HCT116 (cell line): Measurements from ENCODE around the gene DENND10.

Source experiments
- CEBPB ChIP-seq: IDR thresholded peaks from 2 replicates; pipeline ENCODE4 v1.6.1; 2012; ENCODE audit warnings: low read depth
- CTCF ChIP-seq, 3 experiments: fragments of 200-600 bp in 1 of 3; sonication (generic) in 1 of 3; IDR thresholded peaks in 2 of 3; conservative IDR thresholded peaks in 1 of 3; 2 replicates each; pipeline ENCODE4 v1.5.1; 2012 to 2017; ENCODE audit warnings: low read depth in 2 of 3, low read length in 2 of 3, antibody characterized with exemption in 1 of 3, borderline replicate concordance in 1 of 3, control low read depth in 1 of 3, mild to moderate bottlenecking in 1 of 3, mixed read lengths in 1 of 3, mixed run types in 1 of 3, moderate library complexity in 1 of 3; ENCODE audit not compliant: insufficient read depth in 1 of 3
- EZH2 ChIP-seq: fragments of 200-600 bp; sonication (generic); IDR thresholded peaks from 2 replicates; pipeline ENCODE4 v1.6.1; 2017; ENCODE audit warnings: antibody characterized with exemption, mixed run types
- EZH2phosphoT487 ChIP-seq: fragments of 200-600 bp; IDR thresholded peaks from 2 replicates; pipeline ENCODE4 v1.6.1; 2018; ENCODE audit warnings: antibody characterized with exemption, borderline replicate concordance
- JUND ChIP-seq: IDR thresholded peaks from 2 replicates; pipeline ENCODE4 v1.6.1; 2012
- POLR2A ChIP-seq: IDR thresholded peaks from 2 replicates; pipeline ENCODE4 v1.7.0; 2011; ENCODE audit warnings: borderline replicate concordance; ENCODE audit not compliant: insufficient read depth, insufficient read length; ENCODE audit errors: extremely low read depth
- POLR2AphosphoS5 ChIP-seq: IDR thresholded peaks from 2 replicates; pipeline ENCODE4 v1.6.1; 2011; ENCODE audit warnings: mild to moderate bottlenecking, low read depth, low read length, moderate library complexity
- RAD21 ChIP-seq: IDR thresholded peaks from 2 replicates; pipeline ENCODE4 v1.6.1; 2012; ENCODE audit warnings: low read depth, mild to moderate bottlenecking
- SIN3A ChIP-seq: IDR thresholded peaks from 2 replicates; pipeline ENCODE4 v1.6.1; 2012; ENCODE audit warnings: low read depth
- SRF ChIP-seq: IDR thresholded peaks from 2 replicates; pipeline ENCODE4 v1.6.1; 2012; ENCODE audit warnings: low read depth
- TCF7L2 ChIP-seq: IDR thresholded peaks from 2 replicates; pipeline ENCODE4 v1.7.0; 2011; ENCODE audit warnings: borderline replicate concordance, inconsistent platforms; ENCODE audit not compliant: insufficient read depth, insufficient read length; ENCODE audit errors: extremely low read depth
- ZBTB33 ChIP-seq: IDR thresholded peaks from 2 replicates; pipeline ENCODE4 v1.6.1; 2011; ENCODE audit warnings: mild to moderate bottlenecking, low read length, moderate library complexity; ENCODE audit not compliant: insufficient replicate concordance; ENCODE audit errors: extremely low read depth
- TF ChIP-seq, protein P1 (sequence below): IDR thresholded peaks from 2 replicates; pipeline ENCODE4 v1.6.1; 2012

GRCh38 chr10:119070395-119071165 lies 33.3 kb upstream of the DENND10 start:
- TF ChIP-seq POLR2A (no peak), CTCF (IDR thresholded peaks at IDR 0.05 in 2 of 3, conservative IDR thresholded peaks at IDR 0.05 in 1 of 3; ENCODE audit: borderline replicate concordance in 1 of 3, insufficient read depth in 1 of 3, low read depth in 2 of 3, low read length in 2 of 3) (no peak), JUND (no peak), EZH2phosphoT487 (no peak), CEBPB (no peak), POLR2AphosphoS5 (no peak), ZBTB33 (no peak), EZH2 (no peak), TCF7L2 (no peak), SIN3A (no peak), RAD21 (no peak), SRF (no peak)
- TF ChIP-seq, protein P1, sequence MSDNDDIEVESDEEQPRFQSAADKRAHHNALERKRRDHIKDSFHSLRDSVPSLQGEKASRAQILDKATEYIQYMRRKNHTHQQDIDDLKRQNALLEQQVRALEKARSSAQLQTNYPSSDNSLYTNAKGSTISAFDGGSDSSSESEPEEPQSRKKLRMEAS = no peak
